Peyer's patch (tissue), 4 donors: ENCODE measurements around the gene PLXNA2.

ENCODE experiments used
- CTCF ChIP-seq, 6 experiments: fragments of 450-650 bp in 4 of 6; fragments of 200-600 bp in 2 of 6; sonication (generic) in 1 of 6; IDR thresholded peaks; one replicate each; pipeline ENCODE4 v1.5.1; 2017 to 2019; ENCODE audit warnings: antibody characterized with exemption in 6 of 6, mild to moderate bottlenecking in 3 of 6, moderate library complexity in 1 of 6
- POLR2A ChIP-seq, 2 donors: fragments of 450-650 bp; IDR thresholded peaks; one replicate each; pipeline ENCODE4 v1.5.1; 2017; ENCODE audit warnings: antibody characterized with exemption in 2 of 2, mild to moderate bottlenecking in 2 of 2, moderate library complexity in 2 of 2

- no peak for TF ChIP-seq CTCF (IDR thresholded peaks at IDR 0.05)
- TF ChIP-seq POLR2A (IDR thresholded peaks at IDR 0.05) = no peak
These were observed 16.2 kb downstream of the PLXNA2 start for GRCh38 chr1:208228026-208228425.
